NCI-H1417 (cell line): Measurements from ENCODE around the gene SYT7.

Experiments
- DNase-seq, 3 experiments: peaks; one replicate each; lab custom pipeline; 2025; lab: John Stamatoyannopoulos, UW

The SYT7 gene

GRCh38 chr11:61554172-61554988, 26.5 kb downstream of the SYT7 start:
- DNase-seq, result peak in 1 of 3 experiments; percentile 30

- DNase-seq, result no peak
These were observed 27.3 kb downstream of the SYT7 start for GRCh38 chr11:61553373-61554171.

GRCh38 chr11:61552108-61552635, 28.7 kb downstream of the SYT7 start:
- DNase-seq, result no peak

- no peak for DNase-seq
These were observed 29.2 kb downstream of the SYT7 start for GRCh38 chr11:61551634-61552033.

- DNase-seq, result no peak
These were observed 30.1 kb downstream of the SYT7 start for GRCh38 chr11:61550665-61551227.

GRCh38 chr11:61549662-61550568, 31.0 kb downstream of the SYT7 start:
- no peak for DNase-seq

- DNase-seq, result no peak
These were observed 31.7 kb downstream of the SYT7 start for GRCh38 chr11:61549177-61549576.

GRCh38 chr11:61547246-61547645, 33.6 kb downstream of the SYT7 start:
- no peak for DNase-seq

GRCh38 chr11:61546663-61547062, 34.2 kb downstream of the SYT7 start:
- DNase-seq, result no peak

- DNase-seq, result no peak
These were observed 35.0 kb downstream of the SYT7 start for GRCh38 chr11:61545921-61546320.

- no peak for DNase-seq
These were observed 35.5 kb downstream of the SYT7 start for GRCh38 chr11:61545341-61545740.

GRCh38 chr11:61544466-61544865, 36.4 kb downstream of the SYT7 start:
- no peak for DNase-seq

GRCh38 chr11:61543606-61544306, 37.1 kb downstream of the SYT7 start:
- DNase-seq, result no peak

- DNase-seq, result no peak
These were observed 38.2 kb downstream of the SYT7 start for GRCh38 chr11:61542705-61543104.

- peak; percentile 19 to 81 (median 57) for DNase-seq
These were observed 38.8 kb downstream of the SYT7 start for GRCh38 chr11:61542024-61542461.

GRCh38 chr11:61541598-61541997, 39.3 kb downstream of the SYT7 start:
- DNase-seq, result peak; percentile 49 to 75 (median 57)

GRCh38 chr11:61540528-61540927, 40.3 kb downstream of the SYT7 start:
- DNase-seq, result no peak

- DNase-seq, result no peak
These were observed 41.0 kb downstream of the SYT7 start for GRCh38 chr11:61539831-61540357.

GRCh38 chr11:61539006-61539405, 41.9 kb downstream of the SYT7 start:
- no peak for DNase-seq

GRCh38 chr11:61538636-61538961, 42.3 kb downstream of the SYT7 start:
- no peak for DNase-seq

- no peak for DNase-seq
These were observed 43.5 kb downstream of the SYT7 start for GRCh38 chr11:61537326-61537725.
